HG03139 (cell line): ENCODE results near the gene PSMD8.
"Not testable (repeated sequence)": the region's sequence is repeated elsewhere in the genome, so short reads cannot be mapped to it uniquely, and the experiment has no call there.

Experiments
- ATAC-seq: cut with Tn5 transposase; IDR thresholded peaks from one replicate; pipeline ENCODE4 v1.9.1; 2021; ENCODE audit not compliant: unreplicated experiment

The PSMD8 gene

DNA sequence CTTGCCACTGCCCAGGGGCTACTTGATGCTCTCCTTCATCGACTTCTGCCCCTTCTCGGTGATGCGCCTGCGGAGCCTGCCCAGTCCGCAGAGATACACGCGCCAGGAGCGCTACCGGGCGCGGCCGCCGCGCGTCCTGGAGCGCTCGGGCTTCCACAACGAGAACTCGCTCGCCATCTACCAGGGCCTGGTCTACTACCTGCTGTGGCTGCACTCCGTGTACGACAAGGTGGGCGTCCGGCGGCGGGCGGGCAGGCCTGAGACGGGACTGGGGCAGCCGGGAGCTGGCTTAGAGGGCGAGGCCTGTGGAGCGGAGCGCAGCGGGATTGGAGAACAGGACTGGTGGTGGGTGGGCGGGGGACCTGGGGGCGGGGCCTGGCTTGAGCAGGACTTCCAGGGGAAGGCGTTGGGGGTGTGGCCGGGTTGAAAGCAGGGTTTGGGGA lies 12.7 kb upstream of the PSMD8 start:
- no peak for ATAC-seq

- no peak for ATAC-seq
These were observed 12.1 kb upstream of the PSMD8 start for GRCh38 chr19:38362076-38362945.

DNA sequence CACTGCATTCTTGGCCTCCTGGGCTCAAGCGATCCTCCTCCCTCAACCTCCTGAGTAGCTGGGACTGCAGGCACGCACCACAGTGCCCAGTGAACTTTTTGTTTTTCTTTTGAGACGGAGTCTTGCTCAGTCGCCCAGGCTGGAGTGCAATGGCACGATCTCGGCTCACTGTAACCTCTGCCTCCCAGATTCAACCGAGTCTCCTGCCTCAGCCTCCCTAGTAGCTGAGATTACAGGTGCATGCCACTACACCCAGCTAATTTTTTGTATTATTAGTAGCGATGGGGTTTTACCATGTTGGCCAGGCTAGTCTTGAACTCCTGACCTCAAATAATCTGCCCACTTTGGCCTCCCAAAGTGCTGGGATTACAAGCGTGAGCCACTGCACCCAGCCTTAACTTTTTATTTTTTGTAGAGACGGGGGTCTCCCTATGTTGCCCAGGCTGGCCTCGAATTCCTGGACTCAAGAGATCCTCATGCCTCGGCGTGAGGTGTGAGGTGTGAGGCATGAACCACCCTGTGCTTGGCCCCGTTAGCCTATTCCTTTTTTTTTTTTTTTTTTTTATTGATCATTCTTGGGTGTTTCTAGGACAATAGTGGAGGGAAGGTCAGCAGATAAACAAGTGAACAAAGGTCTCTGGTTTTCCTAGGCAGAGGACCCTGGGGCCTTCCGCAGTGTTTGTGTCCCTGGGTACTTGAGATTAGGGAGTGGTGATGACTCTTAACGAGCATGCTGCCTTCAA lies 11.3 kb upstream of the PSMD8 start:
- ATAC-seq: not testable (repeated sequence)

GRCh38 chr19:38367041-38367440 lies 7.3 kb upstream of the PSMD8 start:
- no peak for ATAC-seq

- no peak for ATAC-seq
These were observed 4.8 kb upstream of the PSMD8 start for GRCh38 chr19:38369584-38369983.

- no peak for ATAC-seq
These were observed 4.1 kb upstream of the PSMD8 start for GRCh38 chr19:38370299-38370698.

GRCh38 chr19:38371081-38371480 lies 3.3 kb upstream of the PSMD8 start:
- ATAC-seq: no peak

GRCh38 chr19:38373907-38374331 lies 452 bp upstream of the PSMD8 start:
- ATAC-seq: no peak

GRCh38 chr19:38375098-38375493 lies 725 bp downstream of the PSMD8 start:
- no peak for ATAC-seq

GRCh38 chr19:38375748-38376147 lies 1.4 kb downstream of the PSMD8 start:
- no peak for ATAC-seq

GRCh38 chr19:38376576-38376975 lies 2.2 kb downstream of the PSMD8 start:
- ATAC-seq: no peak

DNA sequence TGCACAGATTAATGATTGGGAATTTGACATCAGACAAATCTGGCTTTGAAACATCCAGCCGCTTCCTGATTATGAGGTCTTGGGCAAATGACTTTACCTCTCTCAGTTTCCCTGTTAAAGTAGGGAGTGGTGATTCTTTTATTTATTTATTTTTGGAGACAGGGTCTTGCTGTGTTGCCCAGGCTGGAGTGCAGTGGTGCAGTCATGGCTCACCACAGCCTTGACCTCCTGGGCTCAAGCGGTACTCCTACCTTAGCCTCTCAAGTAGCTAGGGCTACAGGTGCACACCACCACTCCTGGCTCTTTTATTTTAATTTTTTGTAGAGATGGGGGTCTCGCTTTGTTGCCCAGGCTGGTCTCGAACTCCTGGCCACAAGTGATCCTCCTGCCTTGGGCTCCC lies 2.7 kb downstream of the PSMD8 start:
- no peak for ATAC-seq

DNA sequence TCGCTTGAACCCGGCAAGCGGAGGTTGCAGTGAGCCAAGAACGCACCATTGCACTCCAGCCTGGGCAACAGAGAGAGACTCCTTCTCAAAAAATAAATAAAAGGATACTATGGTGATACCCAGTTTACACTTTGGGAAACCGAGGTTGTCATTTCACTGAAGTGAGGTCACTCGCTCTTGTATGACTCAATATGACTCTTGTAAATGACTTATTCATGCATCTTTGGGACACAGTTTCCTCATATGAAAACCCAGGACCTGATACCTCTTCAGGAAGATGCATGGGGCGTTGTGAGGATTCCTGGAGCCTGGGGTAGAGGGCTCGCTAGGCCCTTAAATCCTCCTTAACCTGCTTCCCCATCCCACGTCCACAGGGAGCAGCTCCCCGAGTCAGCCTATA lies 4.5 kb downstream of the PSMD8 start:
- ATAC-seq: no peak

- no peak for ATAC-seq
These were observed 6.8 kb downstream of the PSMD8 start for GRCh38 chr19:38381138-38381537.

- no peak for ATAC-seq
These were observed 8.8 kb downstream of the PSMD8 start for GRCh38 chr19:38383184-38383583.

DNA sequence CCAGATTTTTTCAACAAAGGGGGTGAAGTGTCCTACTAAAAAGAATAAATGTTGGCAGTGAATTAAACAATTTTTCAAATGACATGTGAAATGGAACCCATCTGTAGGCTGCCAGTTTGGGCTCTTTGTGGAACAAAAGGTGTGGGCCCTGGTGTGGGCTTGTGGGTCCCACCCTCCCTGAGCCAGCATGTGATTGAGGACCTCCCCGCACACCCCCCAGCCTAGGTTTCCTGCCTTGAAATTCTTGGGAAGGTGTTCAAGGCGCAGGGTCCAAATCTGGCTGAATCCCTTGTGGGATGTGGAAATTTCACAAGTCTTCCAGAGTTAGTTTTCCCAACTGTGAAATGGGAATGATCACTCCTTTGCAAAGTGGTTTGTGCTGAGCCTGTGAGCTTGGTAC lies 9.4 kb downstream of the PSMD8 start:
- ATAC-seq: no peak

- no peak for ATAC-seq
These were observed 10.0 kb downstream of the PSMD8 start for GRCh38 chr19:38384209-38385027.

DNA sequence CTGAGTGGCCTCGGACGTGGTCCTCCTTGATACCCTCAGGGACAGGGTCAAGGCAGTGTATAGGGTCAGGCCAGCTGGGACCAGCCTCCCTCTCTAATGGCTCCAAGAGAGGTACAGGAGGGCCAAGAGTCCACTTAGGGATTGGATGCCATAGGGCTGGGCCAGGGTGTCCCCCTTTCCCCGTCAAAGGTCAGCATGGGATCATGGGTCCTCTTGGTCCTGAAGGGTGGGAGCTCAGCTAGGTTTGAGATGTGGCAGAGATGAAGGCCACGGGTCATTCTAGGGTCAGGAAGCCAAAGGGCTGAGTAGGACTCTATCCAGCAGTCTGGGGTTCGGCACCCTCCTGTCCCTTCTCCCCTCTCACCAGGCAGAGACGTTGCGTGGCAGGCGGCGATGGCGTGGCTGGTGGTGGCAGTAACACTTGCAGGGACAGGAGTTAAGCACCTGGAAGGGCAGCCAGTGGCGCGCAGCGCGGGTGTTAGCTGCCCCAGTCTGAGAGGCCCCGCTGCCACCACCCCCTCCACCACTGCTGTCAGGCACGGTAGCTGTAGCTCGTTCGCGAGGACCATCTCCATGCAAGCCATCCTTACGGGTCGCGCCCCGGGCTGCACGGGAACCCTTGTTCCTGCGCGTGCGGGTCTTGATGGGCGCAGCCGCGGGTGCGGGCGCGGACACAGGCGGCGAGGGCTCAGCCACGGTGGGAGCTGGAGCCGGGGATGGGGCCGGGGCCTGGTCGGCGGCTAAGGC lies 10.9 kb downstream of the PSMD8 start:
- ATAC-seq: no peak

DNA sequence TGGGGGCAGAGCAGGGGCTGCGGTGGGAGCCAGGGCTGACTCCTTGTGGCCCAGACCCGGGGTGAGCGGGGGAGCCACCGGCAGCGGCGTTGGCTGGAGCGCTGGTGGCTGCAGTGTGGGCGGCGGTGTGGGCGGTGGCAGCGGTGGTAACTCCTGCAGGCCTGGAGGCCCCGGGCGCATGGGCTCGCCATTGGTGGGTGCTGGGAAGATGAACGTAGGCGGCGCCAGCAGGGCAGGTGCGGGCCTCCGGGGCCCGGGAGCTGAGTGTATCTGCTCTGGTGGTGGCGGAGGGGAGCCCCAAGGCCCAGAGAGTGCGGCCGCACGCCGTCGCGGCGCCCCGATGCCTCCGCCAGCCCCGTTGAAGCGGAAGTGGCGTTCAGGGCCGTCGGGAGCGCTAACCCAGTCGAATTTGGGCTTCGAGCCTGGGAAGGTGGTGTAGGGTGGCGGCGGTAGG lies 11.5 kb downstream of the PSMD8 start:
- ATAC-seq: no peak

DNA sequence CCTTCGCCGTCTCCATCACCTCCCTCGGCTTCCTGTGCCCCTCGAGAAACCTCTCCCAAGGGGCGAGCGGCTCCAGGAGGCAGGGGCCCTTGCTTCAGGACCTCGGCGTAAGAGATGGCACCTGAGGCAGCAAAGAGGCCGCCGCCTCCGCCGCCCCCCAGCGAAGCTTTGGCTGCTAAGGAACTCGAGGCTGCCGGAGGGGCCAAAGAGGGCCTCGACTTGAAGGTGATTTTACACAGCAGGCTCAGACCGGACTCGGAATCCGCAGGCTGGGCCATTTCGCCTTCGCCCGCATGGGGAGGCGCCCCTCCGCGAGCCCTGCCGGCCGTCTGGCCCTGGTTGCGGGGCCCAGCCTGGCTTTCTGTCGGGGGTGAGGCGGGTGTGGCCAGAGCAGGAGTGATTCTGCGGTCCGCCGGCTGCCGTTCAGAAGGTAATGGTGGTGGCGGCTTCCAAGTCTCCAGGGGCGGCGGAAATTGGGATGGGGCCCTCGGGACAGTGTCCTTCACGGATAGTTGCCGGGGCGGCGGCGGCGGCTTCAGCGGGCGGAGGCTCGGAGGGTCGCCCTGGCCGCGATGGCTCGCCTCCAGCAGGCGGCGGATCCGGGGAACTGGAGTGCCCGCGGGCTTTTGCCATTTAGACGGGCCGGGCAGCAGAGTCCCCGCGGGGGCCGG lies 12.1 kb downstream of the PSMD8 start:
- ATAC-seq: no peak
